GM12892 (cell line): ENCODE results near the gene TCEAL3.
"Not testable (repeated sequence)": the region's sequence is repeated elsewhere in the genome, so short reads cannot be mapped to it uniquely, and the experiment has no call there.

Source experiments
- POLR2A ChIP-seq: IDR thresholded peaks from 2 replicates; pipeline ENCODE4 v1.6.1; 2011; ENCODE audit warnings: low read depth, low read length, control low read depth
- TAF1 ChIP-seq: IDR thresholded peaks from 2 replicates; pipeline ENCODE4 v1.6.1; 2011; ENCODE audit warnings: low read depth, mild to moderate bottlenecking, control low read depth, low read length, borderline replicate concordance

- not testable (repeated sequence) for TF ChIP-seq POLR2A, TAF1
Measured at GRCh38 chrX:103592295-103592694, 15.5 kb upstream of the TCEAL3 start.
